GM15510 (cell line): ENCODE results near the gene SCML1.

Source experiments
- POLR2A ChIP-seq: IDR thresholded peaks from 3 replicates; pipeline ENCODE4 v1.6.1; 2011; ENCODE audit warnings: borderline replicate concordance; ENCODE audit not compliant: insufficient read length; ENCODE audit errors: extremely low read depth

Gene SCML1

GRCh38 chrX:17725181-17725580, 12.1 kb upstream of the SCML1 start:
- no peak for TF ChIP-seq POLR2A

GRCh38 chrX:17732138-17732783, 5.0 kb upstream of the SCML1 start:
- TF ChIP-seq POLR2A, result no peak

- TF ChIP-seq POLR2A, result no peak
Measured at GRCh38 chrX:17735406-17735805, 1.9 kb upstream of the SCML1 start.

GRCh38 chrX:17736478-17736855, 826 bp upstream of the SCML1 start:
- no peak for TF ChIP-seq POLR2A

- TF ChIP-seq POLR2A, result no peak
Measured at GRCh38 chrX:17737710-17737985, 355 bp downstream of the SCML1 start.

- no peak for TF ChIP-seq POLR2A
Measured at GRCh38 chrX:17737986-17738713, 857 bp downstream of the SCML1 start.

GRCh38 chrX:17738737-17739535, 1.6 kb downstream of the SCML1 start:
- no peak for TF ChIP-seq POLR2A

GRCh38 chrX:17740137-17741122, 3.1 kb downstream of the SCML1 start:
- no peak for TF ChIP-seq POLR2A

GRCh38 chrX:17741123-17741511, 3.8 kb downstream of the SCML1 start:
- TF ChIP-seq POLR2A, result no peak

GRCh38 chrX:17743913-17744312, 6.6 kb downstream of the SCML1 start:
- TF ChIP-seq POLR2A, result no peak

- TF ChIP-seq POLR2A, result no peak
Measured at GRCh38 chrX:17744896-17745523, 7.7 kb downstream of the SCML1 start.

- TF ChIP-seq POLR2A, result no peak
Measured at GRCh38 chrX:17747692-17748091, 10.4 kb downstream of the SCML1 start.

GRCh38 chrX:17748684-17749083, 11.4 kb downstream of the SCML1 start:
- no peak for TF ChIP-seq POLR2A

GRCh38 chrX:17750436-17750835, 13.1 kb downstream of the SCML1 start:
- no peak for TF ChIP-seq POLR2A

- no peak for TF ChIP-seq POLR2A
Measured at GRCh38 chrX:17758382-17758781, 21.1 kb downstream of the SCML1 start.

GRCh38 chrX:17759990-17760389, 22.7 kb downstream of the SCML1 start:
- TF ChIP-seq POLR2A, result no peak
